HG03521 (cell line): ENCODE measurements around the gene CCK.
"Not testable (repeated sequence)": the region's sequence is repeated elsewhere in the genome, so short reads cannot be mapped to it uniquely, and the experiment has no call there.

ENCODE experiments used
- ATAC-seq: cut with Tn5 transposase; IDR thresholded peaks from one replicate; pipeline ENCODE4 v1.9.1; 2021; ENCODE audit warnings: mild to moderate bottlenecking, moderate library complexity; ENCODE audit not compliant: unreplicated experiment

The CCK gene

GRCh38 chr3:42266085-42266484 is at the start of gene CCK:
Gene CCK, minus strand, starts transcription at chr3:42266185. Its CDS starts 2,555 bp downstream, at chr3:42263630.
- no peak for ATAC-seq

GRCh38 chr3:42314411-42314810 is 48.4 kb upstream of the CCK start:
- no peak for ATAC-seq

GRCh38 chr3:42308651-42309050 is 42.7 kb upstream of the CCK start:
- no peak for ATAC-seq

- no peak for ATAC-seq
Measured at GRCh38 chr3:42306499-42306898, 40.5 kb upstream of the CCK start.

- ATAC-seq, result no peak
Measured at GRCh38 chr3:42302924-42303634, 37.1 kb upstream of the CCK start.

- no peak for ATAC-seq
Measured at GRCh38 chr3:42301446-42302175, 35.6 kb upstream of the CCK start.

GRCh38 chr3:42300778-42301177 is 34.8 kb upstream of the CCK start:
- no peak for ATAC-seq

GRCh38 chr3:42300013-42300412 is 34.0 kb upstream of the CCK start:
- no peak for ATAC-seq

GRCh38 chr3:42298259-42298658 is 32.3 kb upstream of the CCK start:
- no peak for ATAC-seq

GRCh38 chr3:42292009-42292408 is 26.0 kb upstream of the CCK start:
- ATAC-seq, result no peak

- ATAC-seq, result no peak
Measured at GRCh38 chr3:42290966-42291714, 25.2 kb upstream of the CCK start.

GRCh38 chr3:42289026-42289425 is 23.0 kb upstream of the CCK start:
- no peak for ATAC-seq

GRCh38 chr3:42288385-42288784 is 22.4 kb upstream of the CCK start:
- no peak for ATAC-seq

- not testable (repeated sequence) for ATAC-seq
Measured at GRCh38 chr3:42287423-42287822, 21.4 kb upstream of the CCK start.

- no peak for ATAC-seq
Measured at GRCh38 chr3:42277676-42278075, 11.7 kb upstream of the CCK start.

GRCh38 chr3:42276141-42277132 is 10.5 kb upstream of the CCK start:
- ATAC-seq, result peak; percentile 84

- ATAC-seq, result no peak
Measured at GRCh38 chr3:42275217-42275616, 9.2 kb upstream of the CCK start.

- no peak for ATAC-seq
Measured at GRCh38 chr3:42274266-42274665, 8.3 kb upstream of the CCK start.

GRCh38 chr3:42273361-42273760 is 7.4 kb upstream of the CCK start:
- no peak for ATAC-seq

GRCh38 chr3:42271786-42272185 is 5.8 kb upstream of the CCK start:
- no peak for ATAC-seq

GRCh38 chr3:42270561-42270960 is 4.6 kb upstream of the CCK start:
- no peak for ATAC-seq
